SH-SY5Y (cell line): ENCODE results near the gene COL26A1.

Experiments
- GATA2 ChIP-seq: IDR thresholded peaks from 2 replicates; pipeline ENCODE4 v1.6.1; 2011; ENCODE audit warnings: mild to moderate bottlenecking, low read depth, low read length
- GATA3 ChIP-seq: IDR thresholded peaks from 2 replicates; pipeline ENCODE4 v1.6.1; 2011; ENCODE audit warnings: low read depth, mild to moderate bottlenecking, low read length, moderate library complexity

GRCh38 chr7:101357433-101357832 is 5.2 kb upstream of the COL26A1 start:
- TF ChIP-seq GATA3 (no peak), GATA2 (no peak)
